Hepatocyte (in vitro differentiated cells): ENCODE results near the gene ACE.

Source experiments
- EZH2 ChIP-seq: fragments of 200-600 bp; sonication (generic); IDR thresholded peaks from 2 replicates; pipeline ENCODE4 v1.6.1; 2016; ENCODE audit warnings: antibody characterized with exemption, mild to moderate bottlenecking, borderline replicate concordance
- EZH2phosphoT487 ChIP-seq: fragments of 200-600 bp; sonication (generic); IDR thresholded peaks from one replicate; pipeline ENCODE4 v1.6.1; 2018; ENCODE audit warnings: antibody characterized with exemption, mild to moderate bottlenecking, low read depth, moderate library complexity; ENCODE audit not compliant: unreplicated experiment, severe bottlenecking
- TF ChIP-seq, protein P1 (sequence below): fragments of 200-600 bp; sonication (generic); IDR thresholded peaks from 2 replicates; pipeline ENCODE4 v1.5.1; 2016; ENCODE audit warnings: antibody characterized with exemption, mild to moderate bottlenecking; ENCODE audit not compliant: poor library complexity

DNA sequence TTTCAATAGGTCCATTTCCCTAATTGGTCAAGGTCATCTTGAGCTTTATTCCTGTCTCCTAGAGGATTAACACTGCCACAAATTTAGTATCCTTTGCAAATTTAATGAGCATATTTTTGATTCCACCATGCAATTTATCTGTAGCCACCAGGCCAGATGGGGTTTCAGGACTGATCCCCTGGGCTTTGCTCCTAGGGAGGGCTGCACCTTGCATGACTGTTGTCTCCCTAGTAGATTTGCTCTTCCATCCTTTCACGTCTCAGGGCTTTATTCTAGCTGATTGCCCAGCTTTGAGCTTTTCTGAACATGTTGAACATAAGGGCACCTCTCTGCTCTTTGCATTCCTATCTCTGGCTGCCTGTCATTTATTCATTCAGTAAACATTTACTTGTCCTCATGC is 38.6 kb downstream of the ACE start:
- TF ChIP-seq, protein P1, sequence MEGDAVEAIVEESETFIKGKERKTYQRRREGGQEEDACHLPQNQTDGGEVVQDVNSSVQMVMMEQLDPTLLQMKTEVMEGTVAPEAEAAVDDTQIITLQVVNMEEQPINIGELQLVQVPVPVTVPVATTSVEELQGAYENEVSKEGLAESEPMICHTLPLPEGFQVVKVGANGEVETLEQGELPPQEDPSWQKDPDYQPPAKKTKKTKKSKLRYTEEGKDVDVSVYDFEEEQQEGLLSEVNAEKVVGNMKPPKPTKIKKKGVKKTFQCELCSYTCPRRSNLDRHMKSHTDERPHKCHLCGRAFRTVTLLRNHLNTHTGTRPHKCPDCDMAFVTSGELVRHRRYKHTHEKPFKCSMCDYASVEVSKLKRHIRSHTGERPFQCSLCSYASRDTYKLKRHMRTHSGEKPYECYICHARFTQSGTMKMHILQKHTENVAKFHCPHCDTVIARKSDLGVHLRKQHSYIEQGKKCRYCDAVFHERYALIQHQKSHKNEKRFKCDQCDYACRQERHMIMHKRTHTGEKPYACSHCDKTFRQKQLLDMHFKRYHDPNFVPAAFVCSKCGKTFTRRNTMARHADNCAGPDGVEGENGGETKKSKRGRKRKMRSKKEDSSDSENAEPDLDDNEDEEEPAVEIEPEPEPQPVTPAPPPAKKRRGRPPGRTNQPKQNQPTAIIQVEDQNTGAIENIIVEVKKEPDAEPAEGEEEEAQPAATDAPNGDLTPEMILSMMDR, result no peak
- TF ChIP-seq EZH2phosphoT487 (no peak), EZH2 (no peak)
